OCI-LY3 (cell line): ENCODE results near the gene CFAP161.

ENCODE experiments used
- H2AFZ ChIP-seq: fragments of 200-600, 300-600 bp; shearing (Covaris generic); 2 replicates; pipeline ENCODE4 v1.6.0; 2014; ENCODE audit warnings: antibody characterized with exemption, low read depth, low read length
- H3K27ac ChIP-seq: fragments of 200-600, 300-600 bp; sonication (generic); 2 replicates; pipeline ENCODE4 v1.5.1; 2014; ENCODE audit warnings: mild to moderate bottlenecking, low read length, moderate library complexity, mixed read lengths
- H3K27me3 ChIP-seq: fragments of 200-600, 300-600 bp; sonication (generic); 2 replicates; pipeline ENCODE4 v1.6.1; 2014; ENCODE audit warnings: low read depth, low read length, mixed read lengths
- H3K36me3 ChIP-seq: fragments of 200-600, 300-600 bp; sonication (generic); replicated peaks from 2 replicates; pipeline ENCODE3; 2014; ENCODE audit warnings: low read depth, low read length, mixed read lengths
- H3K4me1 ChIP-seq: fragments of 300-600, 200-600 bp; sonication (generic); 2 replicates; pipeline ENCODE4 v1.6.1; 2014; ENCODE audit warnings: low read length, mixed read lengths
- H3K4me2 ChIP-seq: fragments of 200-600, 300-600 bp; sonication (generic); 2 replicates; pipeline ENCODE4 v1.6.1; 2014; ENCODE audit warnings: low read length, mixed read lengths
- H3K4me3 ChIP-seq: fragments of 300-600, 200-600 bp; sonication (generic); 2 replicates; pipeline ENCODE4 v1.5.1; 2014; ENCODE audit warnings: antibody characterized with exemption, mild to moderate bottlenecking, low read length, moderate library complexity
- H3K79me2 ChIP-seq: fragments of 300-600, 200-600 bp; shearing (Covaris generic); 2 replicates; pipeline ENCODE4 v1.6.1; 2014; ENCODE audit warnings: mild to moderate bottlenecking, low read length, mixed read lengths
- H3K9ac ChIP-seq: fragments of 300-600, 200-600 bp; shearing (Covaris generic); 2 replicates; pipeline ENCODE4 v1.6.0; 2014; ENCODE audit warnings: mild to moderate bottlenecking, low read length, moderate library complexity
- H3K9me3 ChIP-seq: fragments of 200-600, 300-600 bp; shearing (Covaris generic); 2 replicates; pipeline ENCODE4 v1.6.1; 2014; ENCODE audit warnings: low read length, mixed read lengths; ENCODE audit not compliant: insufficient read depth
- H4K20me1 ChIP-seq: fragments of 200-600, 300-600 bp; sonication (generic); 2 replicates; pipeline ENCODE4 v1.6.1; 2016; ENCODE audit warnings: low read length, mixed read lengths; ENCODE audit not compliant: insufficient read depth
- EZH2phosphoT487 ChIP-seq: fragments of 200-600 bp; shearing (Covaris generic); IDR thresholded peaks from 2 replicates; pipeline ENCODE4 v1.6.1; 2018; ENCODE audit warnings: antibody characterized with exemption, mixed run types, low read depth
- TF ChIP-seq, protein P1 (sequence below): fragments of 200-600, 300-600 bp; sonication (generic); IDR thresholded peaks from 2 replicates; pipeline ENCODE4 v1.5.1; 2014; ENCODE audit warnings: antibody characterized with exemption, low read length, low read depth

Gene CFAP161

DNA sequence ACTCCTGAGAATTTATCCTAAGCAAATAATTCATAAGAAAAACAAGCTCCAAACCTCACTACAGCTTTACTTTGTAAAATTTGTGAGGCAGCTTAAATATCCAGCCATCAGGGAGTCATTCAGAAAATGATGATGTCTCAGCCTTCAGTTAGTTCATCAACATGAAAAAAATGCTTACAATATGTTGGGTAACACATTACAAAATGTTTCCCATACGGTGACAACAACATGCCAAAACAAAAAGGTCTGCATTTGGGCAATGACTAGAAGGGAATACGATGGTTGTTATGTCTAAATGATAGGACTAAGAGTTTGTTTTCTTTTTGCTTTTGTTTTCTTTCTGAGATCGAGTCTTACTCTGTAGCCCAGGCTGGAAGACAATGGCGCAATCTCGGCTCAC lies 47.0 kb upstream of the CFAP161 start:
- H2AFZ ChIP-seq = no peak overlapping the region
- H4K20me1 ChIP-seq = no peaks in the 10 kb centered on the region
- H3K36me3 ChIP-seq = no peaks in the 10 kb centered on the region
- H3K4me1 ChIP-seq = peaks cover 15% of the 10 kb centered on the region
- H3K9me3 ChIP-seq = no peaks in the 10 kb centered on the region
- no peak overlapping the region for H3K27ac ChIP-seq
- no peak overlapping the region for H3K4me2 ChIP-seq
- TF ChIP-seq EZH2phosphoT487 = no peak
- TF ChIP-seq, protein P1, sequence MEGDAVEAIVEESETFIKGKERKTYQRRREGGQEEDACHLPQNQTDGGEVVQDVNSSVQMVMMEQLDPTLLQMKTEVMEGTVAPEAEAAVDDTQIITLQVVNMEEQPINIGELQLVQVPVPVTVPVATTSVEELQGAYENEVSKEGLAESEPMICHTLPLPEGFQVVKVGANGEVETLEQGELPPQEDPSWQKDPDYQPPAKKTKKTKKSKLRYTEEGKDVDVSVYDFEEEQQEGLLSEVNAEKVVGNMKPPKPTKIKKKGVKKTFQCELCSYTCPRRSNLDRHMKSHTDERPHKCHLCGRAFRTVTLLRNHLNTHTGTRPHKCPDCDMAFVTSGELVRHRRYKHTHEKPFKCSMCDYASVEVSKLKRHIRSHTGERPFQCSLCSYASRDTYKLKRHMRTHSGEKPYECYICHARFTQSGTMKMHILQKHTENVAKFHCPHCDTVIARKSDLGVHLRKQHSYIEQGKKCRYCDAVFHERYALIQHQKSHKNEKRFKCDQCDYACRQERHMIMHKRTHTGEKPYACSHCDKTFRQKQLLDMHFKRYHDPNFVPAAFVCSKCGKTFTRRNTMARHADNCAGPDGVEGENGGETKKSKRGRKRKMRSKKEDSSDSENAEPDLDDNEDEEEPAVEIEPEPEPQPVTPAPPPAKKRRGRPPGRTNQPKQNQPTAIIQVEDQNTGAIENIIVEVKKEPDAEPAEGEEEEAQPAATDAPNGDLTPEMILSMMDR = no peak
- no peaks in the 10 kb centered on the region for H3K79me2 ChIP-seq
- no peak overlapping the region for H3K9ac ChIP-seq
- H3K4me3 ChIP-seq = no peak overlapping the region
- peaks cover 22% of the 10 kb centered on the region for H3K27me3 ChIP-seq

DNA sequence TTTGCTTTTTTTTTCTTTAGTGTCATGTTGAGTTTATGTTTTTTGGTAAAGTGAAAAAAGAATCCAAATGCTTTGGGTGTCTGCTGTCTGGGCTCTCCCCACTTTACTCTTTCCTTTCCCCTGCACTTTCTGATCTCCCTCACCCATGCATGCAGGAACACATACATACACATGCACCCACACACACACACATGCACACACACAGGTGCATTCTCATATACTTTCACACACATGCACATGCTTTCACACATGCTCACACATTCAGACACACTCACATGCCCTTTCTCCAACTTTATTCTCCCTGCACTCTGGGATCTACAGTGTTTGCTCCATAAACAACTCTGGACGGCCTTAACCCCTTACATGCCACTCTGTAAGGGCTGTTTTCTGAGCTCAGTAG lies 46.4 kb upstream of the CFAP161 start:
- Histone ChIP-seq H3K4me2 (no peak overlapping the region), H2AFZ (no peak overlapping the region)

DNA sequence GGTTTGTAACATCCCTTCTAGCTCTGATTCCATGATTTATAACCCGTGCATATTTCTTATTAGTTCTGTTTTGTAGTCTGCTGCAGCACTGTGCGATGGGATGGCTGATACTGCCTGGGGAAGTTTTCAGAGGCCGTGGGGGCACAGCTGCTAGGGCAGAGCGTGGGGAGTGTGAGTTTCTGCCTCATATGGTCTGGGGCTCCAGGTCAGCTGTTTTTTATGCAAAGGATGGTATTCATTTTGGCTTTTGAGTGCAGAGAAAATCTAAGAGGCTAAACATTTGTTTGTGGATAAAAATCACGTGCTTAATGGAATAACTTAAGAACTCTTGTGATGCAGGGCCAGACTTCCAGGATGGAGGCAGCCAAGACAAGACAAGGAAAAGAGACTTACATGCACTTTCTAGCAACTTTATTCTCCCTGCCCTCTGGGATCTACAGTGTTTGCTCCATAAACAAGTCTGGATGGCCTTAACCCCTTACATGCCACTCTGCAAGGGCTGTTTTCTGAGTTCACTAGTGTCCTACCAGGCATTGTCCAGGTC lies 45.5 kb upstream of the CFAP161 start:
- Histone ChIP-seq H3K4me3 (no peak overlapping the region), H4K20me1 (no peaks in the 10 kb centered on the region), H3K9ac (no peak overlapping the region), H3K79me2 (no peaks in the 10 kb centered on the region), H3K4me1 (peaks cover 15% of the 10 kb centered on the region), H3K27me3 (peaks cover 29% of the 10 kb centered on the region), H3K27ac (no peak overlapping the region), H3K36me3 (no peaks in the 10 kb centered on the region), H2AFZ (no peak overlapping the region), H3K4me2 (no peak overlapping the region), H3K9me3 (no peaks in the 10 kb centered on the region)
- no peak for TF ChIP-seq EZH2phosphoT487
- TF ChIP-seq, protein P1 = no peak

More for the DNA sequence above, 46.4 kb upstream of the CFAP161 start:
- Histone ChIP-seq H3K9ac (no peak overlapping the region), H3K36me3 (no peaks in the 10 kb centered on the region), H3K27ac (no peak overlapping the region), H4K20me1 (no peaks in the 10 kb centered on the region), H3K27me3 (peaks cover 26% of the 10 kb centered on the region), H3K79me2 (no peaks in the 10 kb centered on the region), H3K4me1 (peaks cover 15% of the 10 kb centered on the region), H3K9me3 (no peaks in the 10 kb centered on the region), H3K4me3 (no peak overlapping the region)
- no peak for TF ChIP-seq EZH2phosphoT487
- TF ChIP-seq, protein P1 = no peak

DNA sequence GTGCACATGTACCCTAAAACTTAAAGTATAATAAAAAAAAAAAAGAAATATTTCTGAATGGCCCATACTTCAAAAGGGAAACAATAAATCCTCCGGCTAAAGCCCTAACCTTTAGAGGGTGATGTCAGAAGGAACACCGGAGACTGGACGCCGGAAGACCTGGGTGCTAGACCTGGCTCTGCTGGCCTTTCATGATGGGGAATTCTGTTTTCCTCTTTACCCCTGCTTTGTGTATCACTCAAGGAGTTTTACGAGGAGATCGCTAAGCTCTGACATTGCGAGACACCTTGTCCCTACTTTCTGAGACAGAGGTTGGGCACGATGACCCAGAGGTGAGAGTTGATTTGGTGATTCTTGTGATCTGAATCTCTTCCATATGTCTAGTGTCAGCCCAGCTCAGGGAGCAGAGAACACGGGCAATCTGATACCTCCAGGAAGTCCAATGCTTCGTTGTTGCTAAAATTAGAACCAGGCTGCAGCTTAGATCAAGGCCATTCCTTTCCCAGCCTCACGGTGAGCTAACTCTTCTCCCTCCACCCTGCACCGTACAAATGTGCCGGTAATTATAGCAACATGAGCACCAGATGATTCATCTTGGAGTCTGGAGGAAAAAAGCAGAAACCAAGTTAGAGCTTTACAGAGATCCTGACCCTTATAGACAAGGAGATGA lies 42.0 kb upstream of the CFAP161 start:
- Histone ChIP-seq H3K27me3 (peaks cover 35% of the 10 kb centered on the region), H3K79me2 (no peaks in the 10 kb centered on the region), H3K36me3 (no peaks in the 10 kb centered on the region), H4K20me1 (no peaks in the 10 kb centered on the region), H3K9me3 (no peaks in the 10 kb centered on the region), H3K4me2 (no peak overlapping the region), H3K4me3 (no peak overlapping the region), H3K4me1 (no peaks in the 10 kb centered on the region), H3K27ac (no peak overlapping the region), H2AFZ (no peak overlapping the region), H3K9ac (no peak overlapping the region)
- TF ChIP-seq, protein P1 = no peak
- no peak for TF ChIP-seq EZH2phosphoT487
